Mesenchymal stem cell (in vitro differentiated cells and primary cell): ENCODE measurements around the gene JAKMIP1.

ENCODE experiments used
- DNase-seq: peaks from one replicate; pipeline ENCODE4 v3.0.0-alpha.2; 2013
- H2AFZ ChIP-seq: one replicate; pipeline ENCODE4 v1.6.1; 2013; ENCODE audit warnings: low read depth, mild to moderate bottlenecking, control low read depth, inconsistent platforms, low read length, moderate library complexity
- H2AK5ac ChIP-seq: 2 replicates; pipeline ENCODE4 v1.6.1; 2013; ENCODE audit warnings: low read length, moderate library complexity, mild to moderate bottlenecking, inconsistent platforms; ENCODE audit not compliant: severe bottlenecking
- H2BK120ac ChIP-seq: one replicate; pipeline ENCODE4 v1.6.1; 2013; ENCODE audit warnings: low read depth, mild to moderate bottlenecking, inconsistent platforms, low read length, moderate library complexity
- H2BK12ac ChIP-seq, 2 experiments: one replicate each; pipeline ENCODE4 v1.6.1; 2013; ENCODE audit warnings: inconsistent platforms in 2 of 2, low read length in 2 of 2, mild to moderate bottlenecking in 2 of 2, moderate library complexity in 2 of 2, control low read depth in 1 of 2
- H2BK15ac ChIP-seq: one replicate; pipeline ENCODE4 v1.6.1; 2013; ENCODE audit warnings: mild to moderate bottlenecking, low read depth, inconsistent platforms; ENCODE audit not compliant: poor library complexity, severe bottlenecking
- H2BK5ac ChIP-seq: 2 replicates; pipeline ENCODE4 v1.6.1; 2013; ENCODE audit warnings: low read depth, mild to moderate bottlenecking, low read length, control low read depth, inconsistent platforms; ENCODE audit not compliant: poor library complexity, severe bottlenecking
- H3K14ac ChIP-seq, 2 experiments: one replicate each; pipeline ENCODE4 v1.6.1; 2013; ENCODE audit warnings: inconsistent platforms in 2 of 2, low read length in 2 of 2, control low read depth in 1 of 2, mild to moderate bottlenecking in 1 of 2, moderate library complexity in 1 of 2
- H3K18ac ChIP-seq, 2 experiments: one replicate each; pipeline ENCODE4 v1.6.1; 2013; ENCODE audit warnings: inconsistent platforms in 2 of 2, low read length in 2 of 2, control low read depth in 1 of 2, low read depth in 1 of 2, mild to moderate bottlenecking in 1 of 2
- H3K23ac ChIP-seq, 2 experiments: one replicate each; pipeline ENCODE4 v1.6.1; 2013; ENCODE audit warnings: inconsistent platforms in 2 of 2, low read length in 2 of 2, mild to moderate bottlenecking in 2 of 2, moderate library complexity in 2 of 2, control low read depth in 1 of 2
- H3K27ac ChIP-seq: 2 replicates; pipeline ENCODE4 v1.5.1; 2013; ENCODE audit warnings: mild to moderate bottlenecking, moderate library complexity, low read length, control low read depth, inconsistent platforms; ENCODE audit not compliant: poor library complexity, severe bottlenecking
- H3K27me3 ChIP-seq, 2 experiments: 2 replicates each; pipeline versions ENCODE4 v1.6.1 to v1.7.0; 2013; ENCODE audit warnings: low read length in 2 of 2, mild to moderate bottlenecking in 2 of 2, moderate library complexity in 2 of 2, control low read depth in 1 of 2, inconsistent platforms in 1 of 2; ENCODE audit not compliant: control insufficient read depth in 1 of 2, insufficient read depth in 1 of 2
- H3K36me3 ChIP-seq, 2 experiments: 2 replicates each; pipeline versions ENCODE4 v1.6.1 to v1.7.0; 2013; ENCODE audit warnings: low read length in 2 of 2, control low read depth in 1 of 2, inconsistent platforms in 1 of 2, low read depth in 1 of 2, mild to moderate bottlenecking in 1 of 2; ENCODE audit not compliant: insufficient read depth in 2 of 2, control insufficient read depth in 1 of 2
- H3K4ac ChIP-seq, 2 experiments: one replicate each; pipeline ENCODE4 v1.6.1; 2013; ENCODE audit warnings: inconsistent platforms in 2 of 2, low read length in 2 of 2, mild to moderate bottlenecking in 2 of 2, moderate library complexity in 2 of 2, control low read depth in 1 of 2, low read depth in 1 of 2
- H3K4me1 ChIP-seq: 2 replicates; pipeline ENCODE4 v1.6.1; 2013; ENCODE audit warnings: low read depth, low read length, control low read depth; ENCODE audit not compliant: control insufficient read depth, insufficient read depth
- H3K4me2 ChIP-seq: 2 replicates; pipeline ENCODE4 v1.6.1; 2013; ENCODE audit warnings: low read length, mild to moderate bottlenecking, inconsistent platforms; ENCODE audit not compliant: poor library complexity, severe bottlenecking
- H3K4me3 ChIP-seq, 2 experiments: 2 replicates each; pipeline versions ENCODE4 v1.5.1 to v1.7.0; 2013; ENCODE audit warnings: low read length in 2 of 2, mild to moderate bottlenecking in 2 of 2, control low read depth in 1 of 2, low read depth in 1 of 2; ENCODE audit not compliant: insufficient read depth in 1 of 2
- H3K79me1 ChIP-seq: replicated peaks from 2 replicates; pipeline ENCODE4 v1.6.1; 2013; ENCODE audit warnings: mild to moderate bottlenecking, control low read depth, low read length, inconsistent platforms; ENCODE audit not compliant: poor library complexity, severe bottlenecking
- H3K9ac ChIP-seq: 2 replicates; pipeline ENCODE4 v1.7.0; 2013; ENCODE audit warnings: mild to moderate bottlenecking, low read length, moderate library complexity
- H3K9me3 ChIP-seq: 2 replicates; pipeline ENCODE4 v1.7.0; 2013; ENCODE audit warnings: mild to moderate bottlenecking, low read length; ENCODE audit not compliant: control insufficient read depth
- H4K8ac ChIP-seq: one replicate; pipeline ENCODE4 v1.6.1; 2013; ENCODE audit warnings: inconsistent platforms, mild to moderate bottlenecking, low read length, moderate library complexity
- H4K91ac ChIP-seq: one replicate; pipeline ENCODE4 v1.6.1; 2013; ENCODE audit warnings: mild to moderate bottlenecking, low read length, inconsistent platforms
- WGBS: methylation state at CpG from one replicate; pipeline ENCODE4 v1.1.7; 2013; ENCODE audit warnings: mixed read lengths; 5-methylcytosine and 5-hydroxymethylcytosine counted together

JAKMIP1 gene

GRCh38 chr4:6228158-6229067 is 28.1 kb upstream of the JAKMIP1 start:
- no peak overlapping the region for H2BK120ac ChIP-seq

GRCh38 chr4:6227412-6228157 is 27.2 kb upstream of the JAKMIP1 start:
- no peak overlapping the region for H2AK5ac ChIP-seq
- H3K9me3 ChIP-seq: peaks cover 2% of the 10 kb centered on the region
- H3K14ac ChIP-seq: no peak overlapping the region
- no peak overlapping the region for H2BK12ac ChIP-seq
- no peak overlapping the region for H2BK15ac ChIP-seq
- H3K4me1 ChIP-seq: no peaks in the 10 kb centered on the region
- H3K27ac ChIP-seq: no peak overlapping the region
- H3K4me2 ChIP-seq: no peak overlapping the region
- no peak overlapping the region for H3K4me3 ChIP-seq
- no peak overlapping the region for H3K18ac ChIP-seq
- H3K9ac ChIP-seq: no peak overlapping the region
- 79% methylated on average over 11 of the region's 12 CpGs for WGBS
- H3K23ac ChIP-seq: no peak overlapping the region
- DNase-seq: no peak
- no peak overlapping the region for H3K4ac ChIP-seq
- no peak overlapping the region for H2AFZ ChIP-seq
- H3K27me3 ChIP-seq: peaks cover 26 to 31% of the 10 kb centered on the region in 2 experiments
- H2BK120ac ChIP-seq: no peak overlapping the region
- H2BK5ac ChIP-seq: no peak overlapping the region
- no peaks in the 10 kb centered on the region for H3K79me1 ChIP-seq
- H4K91ac ChIP-seq: no peak overlapping the region
- no peaks in the 10 kb centered on the region for H3K36me3 ChIP-seq
- H4K8ac ChIP-seq: no peak overlapping the region

More at GRCh38 chr4:6228158-6229067, 28.1 kb upstream of the JAKMIP1 start:
- Histone ChIP-seq H2BK12ac (no peak overlapping the region), H2AK5ac (no peak overlapping the region), H2AFZ (no peak overlapping the region), H3K9ac (no peak overlapping the region), H3K14ac (no peak overlapping the region), H4K91ac (no peak overlapping the region), H3K18ac (no peak overlapping the region), H3K79me1 (no peaks in the 10 kb centered on the region), H3K4me1 (no peaks in the 10 kb centered on the region), H3K27ac (no peak overlapping the region), H3K23ac (no peak overlapping the region), H4K8ac (no peak overlapping the region), H2BK5ac (no peak overlapping the region), H3K27me3 (peaks cover 18 to 23% of the 10 kb centered on the region in 2 experiments), H3K4me2 (no peak overlapping the region), H2BK15ac (no peak overlapping the region), H3K36me3 (no peaks in the 10 kb centered on the region), H3K9me3 (no peaks in the 10 kb centered on the region), H3K4me3 (no peak overlapping the region), H3K4ac (no peak overlapping the region)
- 79% methylated on average over 13 of the region's 16 CpGs for WGBS
- DNase-seq: no peak

GRCh38 chr4:6226506-6226905 is 26.2 kb upstream of the JAKMIP1 start:
- H4K91ac ChIP-seq: no peak overlapping the region
- peaks cover 0 to 6% of the 10 kb centered on the region in 2 experiments for H3K36me3 ChIP-seq
- H2BK15ac ChIP-seq: no peak overlapping the region
- H2BK5ac ChIP-seq: no peak overlapping the region
- H3K4ac ChIP-seq: no peak overlapping the region
- no peak overlapping the region for H2BK12ac ChIP-seq
- no peak overlapping the region for H2BK120ac ChIP-seq
- H3K4me2 ChIP-seq: no peak overlapping the region
- H3K14ac ChIP-seq: no peak overlapping the region
- 81% methylated on average over 7 of the region's 7 CpGs for WGBS
- H3K9me3 ChIP-seq: peaks cover 6% of the 10 kb centered on the region
- no peak overlapping the region for H3K23ac ChIP-seq
- H3K27me3 ChIP-seq: peaks cover 32 to 35% of the 10 kb centered on the region in 2 experiments
- DNase-seq: no peak
- H3K4me3 ChIP-seq: no peak overlapping the region
- peaks cover 5% of the 10 kb centered on the region for H3K4me1 ChIP-seq
- no peak overlapping the region for H2AK5ac ChIP-seq
- no peak overlapping the region for H2AFZ ChIP-seq
- no peak overlapping the region for H3K9ac ChIP-seq
- H3K79me1 ChIP-seq: no peaks in the 10 kb centered on the region
- no peak overlapping the region for H4K8ac ChIP-seq
- no peak overlapping the region for H3K27ac ChIP-seq
- H3K18ac ChIP-seq: no peak overlapping the region

GRCh38 chr4:6225469-6225868 is 25.1 kb upstream of the JAKMIP1 start:
- 29% methylated on average over 7 of the region's 7 CpGs for WGBS
- no peak overlapping the region for H3K14ac ChIP-seq
- H3K4me1 ChIP-seq: peaks cover 5% of the 10 kb centered on the region
- no peak overlapping the region for H3K18ac ChIP-seq
- H3K27ac ChIP-seq: no peak overlapping the region
- no peak overlapping the region for H2AFZ ChIP-seq
- H3K9me3 ChIP-seq: peaks cover 6% of the 10 kb centered on the region
- H2BK12ac ChIP-seq: no peak overlapping the region
- no peak overlapping the region for H3K4ac ChIP-seq
- no peak overlapping the region for H3K4me3 ChIP-seq
- peaks cover 42 to 46% of the 10 kb centered on the region in 2 experiments for H3K27me3 ChIP-seq
- H3K4me2 ChIP-seq: no peak overlapping the region
- no peak overlapping the region for H2BK15ac ChIP-seq
- no peak overlapping the region for H4K91ac ChIP-seq
- H4K8ac ChIP-seq: no peak overlapping the region
- H2BK120ac ChIP-seq: no peak overlapping the region
- peaks cover 0 to 6% of the 10 kb centered on the region in 2 experiments for H3K36me3 ChIP-seq
- H2BK5ac ChIP-seq: no peak overlapping the region
- no peak overlapping the region for H2AK5ac ChIP-seq
- no peaks in the 10 kb centered on the region for H3K79me1 ChIP-seq
- DNase-seq: peak; percentile 5
- H3K23ac ChIP-seq: no peak overlapping the region
- H3K9ac ChIP-seq: no peak overlapping the region
